ENCODE data around the gene GET4.
A peak's percentile ranks its signal among the peaks of the same experiment; 100 is the strongest.

GET4 gene

DNA sequence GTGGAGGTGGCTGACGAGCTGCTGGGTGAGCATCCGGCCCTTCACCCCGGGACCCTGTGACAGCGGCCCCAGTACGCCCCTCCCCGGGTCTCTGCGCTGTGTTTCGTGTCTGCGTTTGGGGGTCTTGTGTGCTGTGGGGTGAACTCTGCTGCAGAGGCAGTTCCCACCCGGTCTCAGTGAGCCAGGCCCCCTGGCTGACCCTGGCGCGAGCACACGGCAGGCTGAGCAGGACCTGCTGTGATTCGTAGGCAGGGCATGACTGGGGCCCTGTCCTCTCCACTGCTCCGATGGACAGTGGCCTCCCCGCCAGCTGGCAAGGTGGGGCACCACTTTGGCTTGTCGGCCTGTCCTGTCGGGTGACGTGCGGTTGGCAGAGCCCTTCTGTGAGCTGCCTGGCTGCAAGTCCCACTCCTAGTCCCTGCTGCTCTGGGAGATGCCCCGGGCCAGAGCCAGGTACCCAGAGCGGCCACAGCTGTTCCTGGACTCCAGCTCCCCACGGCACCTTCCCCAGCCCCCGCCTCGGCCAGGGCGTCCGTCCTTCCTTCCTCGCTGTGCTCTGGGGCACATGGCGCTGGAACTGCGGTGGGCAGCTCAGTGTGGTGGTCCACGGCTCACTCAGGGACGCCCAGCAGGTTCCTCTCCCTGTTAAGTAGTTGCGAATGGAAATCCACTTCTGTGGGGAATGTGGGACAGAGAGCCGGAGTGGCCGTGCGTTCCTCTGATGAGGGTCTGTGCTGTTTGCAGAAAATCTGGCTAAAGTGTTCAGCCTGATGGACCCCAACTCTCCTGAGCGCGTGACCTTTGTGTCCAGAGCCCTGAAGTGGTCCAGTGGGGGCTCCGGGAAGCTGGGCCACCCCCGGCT, 10.5 kb downstream of the GET4 start:
- no peak for DNase-seq

DNA sequence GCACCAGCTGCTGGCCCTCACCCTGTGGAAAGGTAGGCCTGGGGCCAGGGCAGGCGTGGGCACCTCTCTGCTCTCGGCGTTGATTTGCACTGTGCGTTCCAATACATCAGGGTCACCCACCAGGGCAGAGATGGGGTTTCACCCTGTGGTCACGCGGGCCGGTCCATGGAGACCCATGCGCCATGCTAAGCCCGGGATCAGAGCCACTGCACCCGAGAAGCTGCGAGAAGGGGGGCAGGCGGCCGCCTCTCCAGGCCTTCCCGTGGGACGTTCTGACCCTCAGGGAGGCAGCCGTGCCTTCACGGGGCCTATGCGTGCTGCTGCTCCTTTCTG, 11.1 kb downstream of the GET4 start:
- DNase-seq: no peak

DNA sequence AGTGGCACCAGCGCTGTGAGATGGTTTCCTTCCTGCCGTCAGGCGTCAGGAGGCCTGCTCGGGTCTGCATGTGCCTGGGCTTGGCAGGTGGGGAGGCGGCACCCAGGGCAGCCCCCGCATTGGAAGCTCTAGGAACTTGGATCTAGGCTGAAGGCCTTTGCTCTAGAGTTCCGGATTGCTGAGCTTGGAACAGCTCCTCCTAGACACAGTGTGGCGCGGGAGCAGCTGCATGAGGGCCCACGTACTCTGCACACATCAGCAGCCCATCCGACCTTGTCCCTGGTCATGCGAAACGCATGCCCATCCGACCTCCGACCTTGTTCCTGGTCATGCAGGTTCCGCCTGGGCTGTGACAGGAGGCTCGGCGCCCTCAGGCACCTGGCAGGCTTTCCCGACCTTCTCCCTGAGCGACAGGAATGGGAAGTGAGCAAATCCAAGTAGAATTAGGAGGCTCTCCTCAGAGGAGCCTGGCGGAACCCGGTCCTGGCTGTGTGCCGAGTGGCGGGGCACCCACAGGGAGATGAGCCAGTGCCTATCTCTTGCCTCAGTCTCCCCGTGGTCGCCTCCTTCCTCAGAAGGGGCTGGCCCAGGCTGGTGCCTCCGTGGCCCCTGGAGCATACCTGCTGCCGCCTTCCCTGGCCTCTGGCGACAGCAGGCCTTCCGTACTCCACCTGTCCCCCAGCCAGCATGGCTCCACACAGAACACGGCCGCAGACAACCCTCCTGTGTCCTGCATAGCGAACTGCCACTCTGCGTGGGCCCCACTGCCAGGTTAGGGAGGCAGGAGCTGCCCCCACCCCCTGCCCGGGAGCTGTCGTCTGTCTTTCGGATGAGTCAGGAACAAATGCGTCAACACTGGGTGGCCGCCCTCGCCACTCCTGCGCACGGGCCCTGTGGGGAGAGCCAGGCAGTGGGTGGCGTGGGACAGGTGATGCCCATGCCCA, 12.0 kb downstream of the GET4 start:
- no peak for DNase-seq

DNA sequence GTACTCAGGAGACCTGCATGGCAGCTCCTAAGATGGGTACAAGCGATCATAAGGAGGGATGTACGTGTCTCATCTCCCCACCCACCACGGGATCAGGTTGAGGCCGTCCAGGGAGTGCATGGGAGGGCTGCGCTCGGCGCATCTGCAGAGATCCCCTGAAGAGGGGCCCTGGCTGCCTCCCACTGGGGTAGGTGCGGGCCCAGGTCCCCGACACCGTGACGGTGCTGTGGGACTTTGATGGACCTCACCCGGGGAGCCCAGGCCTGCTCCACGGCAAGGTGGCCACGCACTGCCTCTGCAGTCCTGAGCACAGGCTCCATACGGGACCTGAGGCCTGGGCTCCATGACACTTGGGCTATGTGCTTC, 12.7 kb downstream of the GET4 start:
- no peak for DNase-seq

- no peak for DNase-seq
Measured at GRCh38 chr7:889391-889790, 13.0 kb downstream of the GET4 start.

DNA sequence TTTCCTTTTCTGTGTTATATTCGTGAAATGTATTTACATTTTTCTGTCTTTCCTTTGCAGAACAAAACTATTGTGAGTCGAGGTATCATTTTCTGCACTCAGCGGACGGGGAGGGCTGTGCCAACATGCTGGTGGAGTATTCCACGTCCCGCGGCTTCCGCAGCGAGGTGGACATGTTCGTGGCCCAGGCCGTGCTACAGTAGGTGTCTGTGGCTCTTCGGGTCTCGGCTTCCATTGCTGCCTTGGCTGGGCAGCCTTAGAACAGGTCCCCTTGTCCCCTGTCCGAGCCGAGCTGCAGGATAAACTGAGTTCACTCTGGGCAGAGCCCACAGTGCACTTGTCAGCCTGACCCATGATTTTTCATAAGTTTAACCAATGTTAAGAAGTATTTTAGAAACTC, 14.5 kb downstream of the GET4 start:
- no peak for DNase-seq

GRCh38 chr7:891291-891690, 14.9 kb downstream of the GET4 start:
- DNase-seq: no peak

DNA sequence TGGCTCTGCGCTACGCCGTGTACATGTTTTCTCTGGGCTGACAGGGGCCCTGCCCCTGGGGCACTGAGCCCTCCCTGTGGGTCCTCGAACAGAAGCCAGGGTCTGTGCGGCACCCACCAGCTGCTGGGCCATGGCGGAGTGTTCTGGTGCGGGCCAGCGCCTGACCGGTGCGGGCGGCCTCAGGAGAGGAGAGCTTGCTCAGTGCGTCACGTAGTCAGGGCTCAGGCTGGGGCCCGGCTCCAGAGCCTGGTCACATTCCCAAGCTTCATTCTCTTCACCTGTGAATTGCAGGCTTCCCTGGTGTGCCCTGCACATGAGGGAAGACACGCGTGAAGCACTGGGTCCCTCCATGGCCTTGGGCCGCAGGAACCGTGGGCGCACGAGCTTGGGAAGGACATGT, 15.5 kb downstream of the GET4 start:
- no peak for DNase-seq

DNA sequence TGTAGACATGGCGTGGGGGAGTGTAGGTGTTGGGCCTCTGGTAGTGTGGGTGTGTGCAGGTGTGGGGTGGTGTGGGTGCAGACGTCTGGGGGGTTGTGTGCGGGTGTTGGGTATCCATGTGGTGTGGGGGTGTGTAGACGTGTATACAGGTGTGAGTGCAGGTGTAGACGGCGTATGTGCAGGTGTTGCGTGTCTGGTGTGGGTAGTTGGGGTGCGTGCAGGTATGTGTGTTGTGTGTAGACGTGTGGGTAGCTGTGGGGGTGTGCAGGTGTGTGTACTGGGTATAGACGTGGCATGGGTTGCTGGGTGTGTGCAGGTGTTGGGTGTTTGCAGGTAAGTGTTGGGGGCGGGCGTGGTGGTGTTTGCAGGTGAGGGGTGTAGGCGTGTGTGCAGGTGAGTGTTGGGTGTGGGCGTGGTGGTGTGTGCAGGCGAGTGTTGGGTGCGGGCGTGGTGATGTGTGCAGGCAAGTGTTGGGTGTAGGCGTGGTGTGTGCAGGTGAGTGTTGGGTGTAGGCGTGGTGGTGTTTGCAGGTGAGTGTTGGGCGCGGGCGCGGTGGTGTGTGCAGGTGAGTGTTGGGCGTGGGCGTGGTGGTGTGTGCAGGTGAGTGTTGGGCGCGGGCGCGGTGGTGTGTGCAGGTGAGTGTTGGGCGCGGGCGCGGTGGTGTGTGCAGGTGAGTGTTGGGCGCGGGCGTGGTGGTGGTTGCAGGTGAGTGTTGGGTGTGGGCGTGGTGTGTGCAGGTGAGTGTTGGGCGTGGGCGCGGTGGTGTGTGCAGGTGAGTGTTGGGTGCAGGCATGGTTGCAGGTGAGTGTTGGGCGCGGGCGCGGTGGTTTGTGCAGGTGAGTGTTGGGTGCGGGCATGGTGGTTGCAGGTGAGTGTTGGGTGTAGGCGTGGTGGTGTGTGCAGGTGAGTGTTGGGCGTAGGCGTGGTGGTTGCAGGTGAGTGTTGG, 16.6 kb downstream of the GET4 start:
- no peak for DNase-seq

DNA sequence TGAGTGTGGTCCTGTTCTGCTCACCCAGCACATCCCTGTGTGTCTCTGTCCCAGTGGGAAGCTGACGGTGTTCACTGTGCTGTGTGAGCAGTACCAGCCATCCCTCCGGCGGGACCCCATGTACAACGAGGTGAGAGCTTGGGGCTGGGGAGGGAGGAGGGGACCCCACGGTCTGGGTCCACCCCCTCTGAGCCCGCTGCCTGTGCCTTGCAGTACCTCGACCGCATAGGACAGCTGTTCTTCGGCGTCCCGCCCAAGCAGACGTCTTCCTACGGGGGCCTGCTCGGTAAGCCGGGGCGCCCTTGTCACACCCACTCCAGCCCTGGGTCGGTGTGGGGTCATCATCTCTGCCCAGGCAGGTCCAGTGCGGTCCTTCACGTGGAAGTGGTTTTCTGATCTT, 17.3 kb downstream of the GET4 start:
- no peak for DNase-seq

DNA sequence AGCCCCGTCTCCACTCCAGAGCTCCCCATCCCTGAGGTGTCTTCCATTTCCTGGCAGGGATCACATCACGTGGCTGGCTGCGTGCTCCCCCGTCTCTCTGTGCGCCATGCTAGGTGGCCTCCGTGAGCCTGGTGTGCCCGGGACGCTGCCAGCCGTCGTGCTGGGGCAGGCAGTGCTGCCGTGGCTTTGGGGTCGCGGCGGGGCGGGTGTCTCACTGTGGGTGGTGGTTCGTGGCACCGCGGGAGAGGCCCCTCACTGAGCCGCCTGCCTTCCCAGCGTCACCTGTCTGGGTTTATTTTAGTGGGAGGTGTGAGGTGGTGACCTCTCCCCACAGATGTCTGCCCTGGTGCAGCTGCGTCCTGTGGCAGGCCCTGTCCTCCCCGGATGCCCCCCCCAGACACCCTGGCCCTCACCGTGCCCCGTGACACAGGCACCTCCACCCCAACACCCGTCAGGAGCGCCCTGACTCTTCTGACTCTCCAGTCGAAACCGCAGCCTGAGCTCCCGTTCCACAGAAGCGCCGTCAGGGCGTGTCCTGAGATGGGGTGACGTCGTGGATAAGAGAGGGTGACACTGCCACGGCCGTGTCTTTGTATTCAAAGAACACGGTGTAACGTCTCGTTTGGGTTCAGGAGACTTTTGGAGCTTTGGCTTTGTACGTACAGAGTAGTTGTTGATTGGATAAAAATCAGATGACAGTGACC, 18.0 kb downstream of the GET4 start:
- no peak for DNase-seq

GRCh38 chr7:894927-895450, 18.6 kb downstream of the GET4 start:
- DNase-seq: no peak

- no peak for DNase-seq
Measured at GRCh38 chr7:895451-896052, 19.2 kb downstream of the GET4 start.

DNA sequence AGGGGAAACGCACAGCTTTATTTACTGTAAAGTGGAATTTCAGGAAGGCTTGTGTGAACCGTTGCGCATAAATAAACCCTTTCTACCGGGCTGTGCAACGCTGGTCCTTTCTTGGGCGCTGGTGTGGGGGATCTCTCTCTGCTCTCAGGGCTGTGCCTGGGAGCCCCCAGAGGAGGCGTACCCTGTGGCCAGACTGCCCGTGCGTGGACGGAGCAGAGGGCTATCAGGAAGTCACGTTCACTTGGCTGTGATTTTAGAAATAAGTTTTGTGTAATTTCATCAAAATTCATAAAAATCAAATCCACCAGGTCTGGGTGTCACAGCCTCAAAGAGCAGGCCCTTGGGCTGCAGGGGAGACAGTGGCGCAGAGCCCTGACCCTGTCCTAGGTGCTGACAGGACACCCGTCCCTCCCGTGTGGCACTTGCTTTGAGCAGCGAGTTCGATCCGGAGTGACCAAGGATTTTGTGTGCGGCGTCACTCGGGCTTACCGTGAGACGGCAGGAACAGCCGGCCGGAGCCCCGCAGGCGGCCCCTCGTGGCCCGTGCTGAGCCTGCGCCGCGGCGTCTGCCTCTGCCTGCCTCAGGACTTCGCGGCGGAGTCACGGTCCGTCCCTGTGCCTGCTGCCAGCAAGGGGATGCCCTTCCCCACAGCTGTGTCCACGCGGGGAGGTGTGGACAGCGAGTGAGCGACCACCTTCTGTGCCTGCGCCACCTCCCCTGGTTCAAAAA, 20.2 kb downstream of the GET4 start:
- DNase-seq: no peak

DNA sequence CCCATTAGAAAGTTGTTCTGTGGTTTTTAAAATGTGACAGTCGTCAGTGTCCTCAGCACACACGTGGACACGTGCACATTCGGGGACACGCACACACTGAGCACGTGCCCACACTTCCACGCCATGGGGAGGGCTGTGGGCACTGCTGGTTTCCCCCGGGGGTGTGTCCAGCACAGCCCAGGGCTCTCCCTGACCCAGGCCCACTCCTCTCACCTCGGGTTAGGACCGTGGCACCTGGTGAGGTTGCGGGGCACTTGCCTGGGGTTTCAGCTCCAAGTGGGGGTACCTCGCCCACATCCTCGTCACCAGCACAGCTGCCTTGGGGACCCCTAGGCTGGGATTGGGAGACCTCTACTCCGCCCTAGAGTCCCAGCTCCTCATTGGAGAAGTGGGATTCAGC, 20.7 kb downstream of the GET4 start:
- DNase-seq: no peak

GRCh38 chr7:897771-898376, 21.5 kb downstream of the GET4 start:
- DNase-seq: peak; percentile 69

DNA sequence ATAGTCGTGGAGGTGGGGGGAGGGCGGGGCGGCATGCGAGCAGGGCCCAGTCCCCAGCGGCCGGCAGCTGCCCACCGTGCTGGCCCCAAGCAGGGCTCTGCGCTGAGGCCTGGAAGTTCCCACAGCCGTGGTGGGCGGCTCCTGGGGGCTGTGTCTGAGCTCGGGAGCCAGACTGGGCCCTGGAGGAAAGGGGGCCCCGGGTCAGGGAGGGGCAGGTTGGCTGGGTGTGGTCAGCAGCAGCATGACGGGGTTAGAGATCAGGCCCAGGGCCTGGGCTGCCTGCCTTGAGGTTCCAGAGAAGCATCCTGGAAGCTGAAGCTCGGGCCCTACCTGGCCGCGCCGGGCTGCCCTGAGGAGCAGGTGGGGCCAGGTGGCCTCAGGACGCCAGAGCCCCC, 22.1 kb downstream of the GET4 start:
- DNase-seq: no peak

- no peak for DNase-seq
Measured at GRCh38 chr7:898855-899681, 22.7 kb downstream of the GET4 start.

DNA sequence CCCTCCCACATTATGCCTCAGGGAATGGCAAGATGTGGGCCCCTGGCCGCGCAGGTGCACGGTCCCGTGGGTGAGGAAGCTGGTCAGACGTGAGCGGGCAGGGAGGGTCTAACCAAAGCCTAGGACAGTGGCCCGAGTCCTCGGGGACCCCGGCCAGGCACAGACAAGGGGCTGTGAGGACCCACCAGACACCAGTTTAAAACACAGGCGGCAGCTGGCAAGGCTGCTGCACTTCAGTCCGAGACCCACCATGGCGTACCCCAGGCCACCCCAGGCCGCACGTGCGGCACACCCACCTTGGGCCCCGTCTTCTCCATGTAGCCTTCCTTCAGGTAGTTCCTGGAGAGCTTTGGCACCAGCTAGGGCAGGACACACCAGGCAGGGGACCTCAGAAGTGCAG, 23.5 kb downstream of the GET4 start:
- no peak for DNase-seq

Measured in femur (tissue), 1 donor.